ENCODE measurements around the gene GORASP1.

Gene GORASP1

DNA sequence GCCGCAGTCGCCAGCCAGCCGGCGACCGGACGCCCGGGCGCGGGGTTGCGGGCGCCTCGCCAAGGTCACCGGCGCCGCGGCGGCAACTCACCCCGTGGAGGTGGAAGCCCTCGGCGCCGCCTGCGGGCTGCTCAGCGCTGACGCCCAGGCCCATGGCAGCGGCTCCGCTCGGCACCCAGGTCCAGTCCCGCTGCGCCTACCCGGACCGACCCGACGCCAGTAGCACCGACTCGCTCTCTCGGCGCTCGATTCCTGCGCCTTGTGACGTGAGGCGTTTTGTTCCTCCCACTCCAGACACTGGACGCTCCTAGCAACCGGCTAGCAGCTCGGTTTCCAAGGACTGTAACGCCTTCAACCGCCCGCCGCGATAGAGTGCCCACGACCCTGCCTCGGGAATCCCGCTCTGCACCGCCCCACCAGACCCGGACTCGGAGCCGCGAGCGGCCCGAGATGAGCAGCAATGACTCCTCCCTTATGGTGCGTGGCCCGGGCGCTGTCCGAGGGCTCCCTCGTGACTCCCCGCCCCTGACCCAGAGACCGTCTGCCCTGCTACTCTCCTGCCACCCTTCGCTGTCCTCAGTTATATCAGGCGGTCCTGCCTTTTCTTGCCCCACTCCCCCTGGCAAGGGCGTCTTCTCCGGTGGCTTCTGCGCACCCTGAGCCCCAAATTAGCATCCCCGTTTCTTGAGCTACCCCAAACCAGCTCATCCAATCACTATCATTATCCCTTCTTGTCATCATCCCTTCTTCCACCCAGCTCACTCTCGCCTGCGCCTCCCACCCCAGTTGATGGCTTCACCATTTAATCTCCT is at the start of gene GORASP1, which contains the start of gene TTC21A:
Gene GORASP1 (minus strand): TSS at position 240 of the 812 bp plus-strand sequence. CDS start 86 bp downstream, at position 154.
Gene TTC21A (plus strand): TSS at position 293 of the 812 bp plus-strand sequence. CDS start 158 bp downstream, at position 451.
- DNase-seq = peak; percentile 61 to 64

DNA sequence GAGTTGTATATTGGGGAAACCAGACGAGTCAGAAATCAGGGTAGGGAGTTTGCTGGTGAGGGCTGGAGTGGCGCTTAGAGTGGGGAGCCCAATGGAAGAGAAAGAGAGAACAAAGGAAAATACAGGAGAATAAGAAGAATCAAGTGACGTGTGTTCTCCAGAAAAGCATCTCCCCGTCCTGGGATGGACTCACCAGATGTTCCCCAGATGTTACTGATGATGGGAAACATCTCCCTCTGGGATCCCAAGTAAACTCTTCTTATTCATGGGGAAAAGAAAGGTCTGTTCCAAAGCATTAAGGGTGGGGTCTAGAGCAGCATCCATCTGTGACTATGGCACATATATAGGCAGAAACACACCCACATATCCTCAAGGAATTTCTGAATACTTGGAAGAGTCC is 49.0 kb upstream of the GORASP1 start:
- DNase-seq = no peak

DNA sequence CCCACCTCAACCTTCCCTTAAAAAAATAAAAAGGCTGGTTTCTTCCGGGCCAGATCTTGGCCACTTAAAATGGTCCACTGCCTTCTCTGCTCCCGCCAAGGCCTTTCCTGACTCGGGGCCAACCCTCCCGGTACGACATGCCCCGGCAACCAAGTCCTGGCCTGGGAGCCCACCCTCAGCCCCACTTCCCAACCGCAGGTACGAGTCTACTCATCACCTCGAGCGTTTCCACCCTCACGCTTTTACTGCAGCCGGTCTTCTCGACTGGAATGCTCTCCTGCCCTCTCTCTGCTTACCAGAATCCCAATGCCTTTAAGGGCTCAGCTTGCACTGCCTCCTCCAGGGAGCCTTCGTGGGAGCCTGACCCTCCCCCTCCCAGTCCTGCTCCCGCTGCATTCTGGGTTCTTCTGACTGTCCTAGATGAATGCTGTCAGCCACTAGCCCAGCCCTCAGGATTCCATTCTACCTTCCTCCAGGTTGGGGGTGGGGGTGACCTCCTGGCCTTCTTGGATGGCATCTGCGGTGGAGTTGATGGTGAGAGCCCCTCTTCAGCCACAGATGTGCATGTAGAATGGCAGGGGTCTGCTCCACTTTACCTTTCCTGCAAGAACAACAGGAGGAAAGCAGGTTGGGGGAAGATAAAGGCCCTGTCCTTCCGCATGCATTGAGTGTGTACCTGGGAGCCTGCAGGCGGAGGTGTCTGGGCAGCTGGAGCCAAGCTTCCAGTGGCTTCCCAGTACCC is 47.0 kb upstream of the GORASP1 start:
- DNase-seq = no peak

DNA sequence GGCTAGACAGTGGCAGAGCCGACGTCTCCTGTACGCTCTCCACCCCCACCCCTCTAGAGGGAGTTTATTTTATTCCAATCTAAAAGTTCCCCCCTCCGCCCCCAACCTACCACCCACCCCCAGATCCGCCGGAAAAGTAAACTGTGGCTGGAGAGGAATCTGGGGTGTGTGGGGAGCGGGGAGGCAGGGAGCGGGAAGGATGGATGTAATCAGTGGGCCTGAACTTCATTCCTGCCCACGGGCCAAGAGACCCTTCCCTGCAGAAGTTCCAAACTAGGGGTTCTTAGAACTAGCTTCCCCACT is 46.5 kb upstream of the GORASP1 start:
- DNase-seq = no peak

DNA sequence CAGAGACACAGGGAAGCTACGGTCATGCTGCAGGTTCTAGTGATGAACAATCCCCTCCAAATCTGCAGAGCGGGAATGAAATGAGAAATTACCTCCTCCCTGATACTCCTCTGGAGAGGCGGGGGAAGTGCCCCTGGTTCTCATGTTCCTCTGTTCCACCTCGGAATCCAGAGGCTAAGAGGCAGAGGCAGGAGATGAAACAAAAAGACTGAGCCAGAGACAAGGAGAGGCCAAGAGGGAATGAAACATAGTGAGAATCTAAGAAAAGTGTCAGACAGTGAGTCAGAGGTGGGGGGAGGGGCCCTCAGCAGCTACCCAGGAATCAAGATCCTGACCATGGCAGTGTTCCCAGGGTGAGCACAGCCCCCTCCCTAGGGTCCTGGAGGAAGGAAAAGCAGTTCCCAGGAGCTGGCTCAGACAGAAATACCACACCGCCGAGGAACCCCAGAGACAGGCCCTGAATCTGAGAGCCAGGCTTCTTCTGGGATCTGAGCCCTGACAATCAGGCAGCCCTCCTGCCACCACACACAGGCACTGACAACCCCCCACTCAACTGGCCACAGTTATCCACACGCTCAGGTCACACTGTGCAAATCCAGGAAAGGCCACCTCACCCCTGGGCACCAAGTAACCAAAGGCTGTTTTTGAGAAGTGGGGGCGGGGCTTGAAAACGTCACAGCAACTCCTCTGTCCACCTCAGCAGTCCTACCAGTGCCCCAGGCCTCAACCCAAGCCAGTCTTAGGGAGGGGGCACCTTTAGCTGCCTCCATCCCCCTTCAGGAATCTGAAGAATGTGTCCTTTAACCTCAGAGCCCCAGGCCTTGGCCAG is 43.6 kb upstream of the GORASP1 start:
- DNase-seq = peak; percentile 60 to 72

DNA sequence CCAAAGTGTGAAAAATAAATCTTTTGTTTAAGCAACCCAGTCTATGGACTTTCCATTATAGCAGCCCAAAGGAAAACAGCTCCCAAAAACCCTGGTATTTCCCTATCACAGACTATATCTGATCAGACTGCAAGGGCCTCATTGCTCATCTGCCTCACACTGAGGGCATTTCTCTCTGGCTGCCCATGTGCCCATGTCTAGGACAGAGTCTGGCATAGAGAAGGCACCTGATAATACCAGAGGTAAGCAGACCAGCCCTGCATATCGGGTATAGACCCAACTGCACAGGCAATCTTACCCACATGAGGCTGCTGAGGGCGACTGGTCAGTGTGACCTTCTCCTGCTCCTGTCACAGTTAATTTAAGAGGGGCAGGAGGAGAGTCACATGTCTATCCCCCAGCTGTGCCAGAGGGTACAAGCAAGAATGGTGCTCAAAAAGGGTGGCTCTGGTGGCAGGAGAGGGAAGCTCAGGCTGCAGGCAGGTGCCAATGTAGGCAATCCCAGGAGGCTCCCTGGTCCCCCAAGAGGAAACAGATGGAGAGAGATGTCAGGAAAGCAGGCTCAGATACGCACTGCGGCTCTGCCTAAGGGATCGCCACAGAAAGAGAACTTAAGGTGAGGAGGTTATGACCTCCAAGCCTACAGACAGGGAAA is 42.8 kb upstream of the GORASP1 start:
- no peak for DNase-seq

DNA sequence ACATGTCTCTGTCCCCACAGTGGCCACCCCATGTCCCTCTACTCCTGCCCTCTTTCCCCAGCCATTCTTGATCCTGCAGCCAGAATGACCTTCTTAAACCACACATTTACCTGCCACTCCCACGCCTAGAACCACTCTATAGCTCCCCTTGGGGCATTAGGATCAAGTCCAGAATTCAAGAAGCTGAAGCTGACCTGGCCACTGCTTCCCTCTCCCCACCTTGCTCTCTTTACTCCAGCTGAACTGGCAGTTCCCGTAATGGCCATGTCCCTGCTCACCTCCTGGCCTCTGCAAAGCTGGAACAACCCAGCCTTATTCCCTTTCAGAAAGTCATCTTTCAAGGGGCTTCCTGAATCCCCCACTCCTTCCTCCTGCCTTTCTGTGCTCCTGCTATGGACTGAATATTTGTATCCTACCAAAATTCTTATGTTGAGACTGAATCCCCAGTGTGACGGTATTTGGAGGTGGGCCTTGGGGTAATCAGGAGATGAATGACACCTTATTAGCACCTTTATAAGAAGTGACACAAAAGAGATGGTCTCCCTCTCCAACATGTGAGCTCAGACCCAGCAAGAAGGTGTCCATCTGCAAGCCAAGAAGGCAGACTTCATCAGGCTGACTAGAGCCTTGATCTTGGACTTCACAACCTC is 42.2 kb upstream of the GORASP1 start:
- DNase-seq = no peak

DNA sequence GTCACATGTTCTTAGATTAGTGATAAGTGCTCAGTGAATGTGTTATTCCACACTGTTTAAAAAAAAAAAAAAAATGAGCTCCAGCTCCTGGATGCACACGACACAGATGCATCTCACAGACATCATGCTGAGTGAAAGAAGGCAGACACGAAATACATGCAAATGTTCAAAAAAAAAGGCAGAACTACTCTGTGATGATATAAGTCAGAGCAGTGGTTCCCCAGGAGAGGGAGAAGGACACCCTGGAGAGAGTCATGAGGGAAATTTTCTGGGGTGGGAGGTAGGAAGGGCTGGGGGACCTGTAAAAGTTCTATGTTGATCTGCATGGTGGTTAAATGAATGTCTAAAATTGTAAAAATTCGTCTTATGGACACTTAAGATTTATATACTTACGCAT is 41.6 kb upstream of the GORASP1 start:
- no peak for DNase-seq

DNA sequence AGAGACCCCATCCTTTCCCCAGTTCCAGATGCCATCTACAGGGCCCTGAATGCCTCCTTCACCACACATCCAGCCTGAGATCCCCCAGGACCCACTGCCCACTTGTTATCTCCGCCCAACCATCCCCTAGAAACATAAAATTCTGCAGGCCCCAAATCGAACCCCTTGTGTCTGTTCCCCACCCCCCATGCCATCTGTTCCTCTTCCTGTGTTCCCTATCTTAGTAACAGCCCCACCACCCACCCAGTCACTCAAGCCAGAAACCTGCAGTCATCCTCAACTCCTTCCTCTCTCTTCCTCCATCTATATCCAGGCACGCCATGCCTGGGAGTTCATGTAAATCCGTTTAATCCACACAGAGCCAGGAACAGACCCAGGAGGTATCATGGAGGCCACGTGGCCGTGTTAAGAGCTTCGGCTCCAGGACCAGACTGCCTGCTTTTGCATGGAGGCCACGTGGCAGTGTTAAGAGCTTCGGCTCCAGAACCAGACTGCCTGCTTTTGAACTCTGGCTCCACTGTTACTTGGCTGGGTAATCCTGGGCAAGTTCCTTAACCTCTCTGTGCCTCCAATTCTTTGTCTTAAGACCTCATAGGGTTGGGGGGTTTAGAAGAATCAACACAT is 41.1 kb upstream of the GORASP1 start:
- DNase-seq = no peak

DNA sequence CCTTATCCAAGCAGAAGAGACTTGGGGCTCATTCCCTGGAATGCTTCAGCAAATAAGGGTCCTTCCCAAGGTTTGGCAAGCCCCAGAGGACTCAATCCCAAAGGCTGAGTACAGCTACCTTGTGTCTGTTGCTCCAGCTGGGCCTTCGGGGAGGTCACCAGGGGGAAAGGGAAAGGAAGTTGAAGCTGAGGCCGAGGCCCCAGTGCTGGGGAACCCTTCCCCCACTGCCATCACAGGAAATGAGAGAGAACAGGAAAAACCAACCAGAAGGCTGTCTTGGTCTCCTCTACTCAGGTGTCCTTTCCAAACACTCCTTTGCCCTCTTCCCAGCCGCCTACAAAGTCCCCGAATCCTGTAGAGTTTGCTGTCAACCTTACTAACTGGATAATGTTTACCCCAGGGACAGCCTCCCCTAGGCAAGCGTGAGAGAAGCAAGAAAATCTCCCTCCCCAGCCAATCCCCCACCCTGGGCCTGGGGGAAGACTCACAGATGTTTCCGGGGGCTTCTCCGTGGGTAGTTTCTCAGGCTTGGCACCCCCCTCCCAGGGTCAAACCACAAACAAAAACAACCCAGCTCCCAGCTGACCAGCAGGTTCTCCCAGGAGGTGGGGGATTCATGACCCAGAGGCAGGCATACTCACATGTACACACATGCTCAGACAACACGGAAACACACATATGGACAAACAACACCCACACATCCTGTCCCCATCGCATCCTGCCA is 40.4 kb upstream of the GORASP1 start:
- no peak for DNase-seq

DNA sequence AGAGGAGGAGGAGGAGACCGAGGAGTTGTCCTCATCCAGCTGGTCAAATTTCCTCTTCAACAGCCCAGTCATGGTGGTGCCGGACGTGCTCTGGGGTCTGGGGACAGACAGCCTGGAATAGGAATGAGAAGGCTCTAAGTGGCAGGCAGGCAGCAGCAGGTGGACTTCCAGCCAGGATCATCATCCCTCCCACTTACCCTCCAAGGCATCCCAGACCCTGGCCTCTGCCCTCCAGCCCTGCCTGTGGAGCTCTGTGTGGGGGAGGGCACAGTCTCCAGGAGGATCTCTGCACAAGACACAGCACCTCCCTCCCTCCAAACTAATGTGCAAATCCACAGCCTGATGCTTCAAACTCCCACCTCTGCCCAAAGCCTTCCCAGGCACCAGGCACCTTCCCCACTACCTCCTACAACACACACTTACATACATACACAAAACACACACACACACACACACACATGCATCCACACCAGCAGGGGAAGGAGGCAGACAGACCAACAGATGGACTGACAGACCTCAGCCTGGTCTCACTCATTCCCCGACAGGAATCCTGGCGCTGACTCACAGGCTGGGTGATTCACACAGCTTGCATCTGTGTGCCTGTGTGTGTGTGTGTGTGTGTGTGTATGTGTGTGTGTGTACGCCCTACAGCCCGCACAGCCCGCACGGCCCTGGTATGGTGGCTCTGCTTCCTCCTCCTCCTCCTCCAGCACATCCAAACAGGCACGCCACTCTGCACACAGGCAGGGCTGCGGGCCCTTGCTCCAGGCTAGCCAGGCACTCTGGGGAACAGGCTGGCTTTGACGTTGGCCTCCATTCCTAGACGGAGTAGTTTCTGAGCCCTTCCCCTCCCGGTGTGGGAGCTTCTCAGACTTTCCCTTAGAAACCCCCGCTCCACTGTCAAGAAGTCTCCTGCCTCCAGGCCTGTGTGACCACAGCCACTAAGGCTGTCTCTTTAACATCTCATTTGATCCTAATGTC is 39.5 kb upstream of the GORASP1 start:
- peak; percentile 81 for DNase-seq

DNA sequence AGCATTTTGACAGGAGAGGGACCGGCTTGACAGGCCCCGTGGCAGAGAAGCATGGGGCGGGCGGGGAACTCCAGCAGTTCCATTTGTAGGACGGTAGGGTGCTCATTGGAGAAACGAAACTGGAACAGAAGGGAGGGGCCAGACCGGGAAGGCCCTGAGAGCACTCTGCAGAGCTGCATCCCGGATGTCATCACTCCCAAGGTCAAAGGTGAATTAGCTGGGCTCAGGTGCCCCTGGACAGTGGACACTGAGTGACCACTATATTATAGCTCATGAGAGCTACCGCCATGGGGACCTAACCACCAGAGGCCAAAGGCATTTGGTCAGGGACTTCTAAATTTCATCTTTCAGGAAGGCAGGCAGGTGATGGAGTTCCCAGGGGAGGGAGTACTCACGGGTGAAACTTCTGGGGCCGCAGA is 38.7 kb upstream of the GORASP1 start:
- DNase-seq = no peak

DNA sequence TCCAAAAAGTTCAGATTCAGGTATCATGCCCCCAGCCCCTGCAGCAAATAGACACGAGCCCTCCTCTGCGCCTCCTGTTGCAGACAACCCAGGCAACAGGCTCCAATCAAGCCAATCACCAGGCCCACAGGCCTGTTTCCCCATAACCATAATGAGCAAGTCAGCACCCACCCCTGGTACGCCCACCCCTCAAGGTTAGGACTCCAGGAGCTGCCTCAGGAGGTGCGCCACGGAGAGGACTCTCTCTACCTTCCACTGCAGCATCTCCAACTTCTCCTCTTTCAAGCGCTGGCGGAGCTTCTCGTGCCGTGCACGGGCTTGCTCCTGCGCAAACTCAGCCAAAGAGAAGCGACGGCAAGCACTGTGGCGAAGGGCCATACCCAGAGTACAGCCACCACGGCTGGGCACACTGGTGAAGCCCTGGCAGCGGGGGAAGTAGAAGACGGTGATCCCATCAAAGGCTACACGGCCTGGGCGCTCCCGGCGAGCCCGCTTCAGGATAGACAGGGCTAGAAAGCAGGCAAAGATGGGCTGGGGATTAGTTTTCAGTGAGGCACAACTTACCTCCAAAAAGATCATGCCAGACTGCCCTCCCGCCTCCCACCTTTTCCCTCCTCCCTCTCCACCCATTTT is 37.4 kb upstream of the GORASP1 start:
- DNase-seq = no peak

DNA sequence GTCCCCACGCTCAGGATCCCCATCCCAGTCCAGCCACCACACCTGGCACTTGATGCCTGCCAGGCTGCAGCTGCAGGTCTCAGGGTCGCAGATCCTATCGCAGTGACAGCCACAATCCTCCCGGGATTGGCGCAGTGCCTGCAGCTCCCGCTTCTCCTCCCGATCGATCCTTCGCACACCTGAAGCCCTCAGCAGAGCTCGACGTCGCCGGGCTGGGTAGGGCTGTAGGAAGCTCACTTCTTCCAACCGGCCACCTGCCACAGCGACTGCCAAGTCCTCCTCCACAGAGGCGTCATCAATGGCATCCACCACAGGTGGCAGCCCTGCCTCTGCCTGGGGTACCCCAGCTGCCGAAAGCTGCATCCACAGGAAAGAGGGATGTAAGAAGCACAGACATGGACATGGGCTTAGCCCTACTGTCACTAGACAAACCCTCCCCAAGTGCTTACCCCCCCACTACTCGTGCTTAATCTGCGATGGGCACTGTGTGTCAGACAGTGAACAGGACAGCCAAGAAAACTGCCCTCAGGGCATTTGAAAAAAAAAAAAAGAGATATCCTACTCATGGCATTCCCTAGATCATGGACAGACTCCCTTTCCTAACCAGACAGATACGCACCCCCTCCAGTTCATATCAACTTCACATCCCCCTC is 36.8 kb upstream of the GORASP1 start:
- DNase-seq = no peak

DNA sequence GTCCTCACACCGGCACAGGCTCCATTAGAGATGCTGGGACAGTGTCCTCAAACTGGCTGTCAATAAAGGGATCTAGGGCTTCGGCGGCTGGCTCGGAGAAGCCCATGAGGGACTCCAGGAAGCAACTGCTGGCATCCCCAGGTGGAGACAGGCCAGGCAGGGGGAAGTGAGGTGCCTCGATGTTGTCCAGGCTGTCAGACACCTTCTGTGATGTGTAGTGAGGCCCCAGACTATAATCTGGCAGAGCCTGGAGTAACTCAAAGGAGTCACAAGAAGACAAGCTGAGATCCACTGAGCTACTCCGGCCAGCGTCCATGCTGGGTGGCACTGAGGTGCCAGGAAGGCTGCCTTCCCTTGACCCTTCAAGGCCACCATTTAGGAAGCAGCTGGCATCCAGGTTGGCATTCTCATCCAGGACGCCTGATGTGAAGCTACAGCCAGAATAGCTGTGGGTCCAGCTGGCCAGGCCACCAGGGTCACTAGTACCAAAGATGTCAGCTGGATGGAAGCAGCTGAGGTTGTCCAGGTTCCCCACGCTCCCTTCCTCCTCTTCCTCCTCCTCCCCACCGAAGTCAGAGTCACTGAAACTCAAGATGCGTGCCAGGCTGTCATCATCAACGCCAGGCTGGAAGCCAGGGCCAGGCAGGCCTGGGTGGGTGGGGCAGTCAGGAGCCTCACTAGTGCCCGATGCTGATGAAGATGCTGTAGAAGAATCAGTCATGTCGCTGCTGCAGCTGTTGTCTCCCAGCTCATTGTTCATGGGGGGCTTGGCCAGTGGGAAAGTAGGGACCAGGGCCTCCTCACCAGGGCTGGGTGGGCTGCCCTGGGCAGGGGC is 35.8 kb upstream of the GORASP1 start:
- no peak for DNase-seq

DNA sequence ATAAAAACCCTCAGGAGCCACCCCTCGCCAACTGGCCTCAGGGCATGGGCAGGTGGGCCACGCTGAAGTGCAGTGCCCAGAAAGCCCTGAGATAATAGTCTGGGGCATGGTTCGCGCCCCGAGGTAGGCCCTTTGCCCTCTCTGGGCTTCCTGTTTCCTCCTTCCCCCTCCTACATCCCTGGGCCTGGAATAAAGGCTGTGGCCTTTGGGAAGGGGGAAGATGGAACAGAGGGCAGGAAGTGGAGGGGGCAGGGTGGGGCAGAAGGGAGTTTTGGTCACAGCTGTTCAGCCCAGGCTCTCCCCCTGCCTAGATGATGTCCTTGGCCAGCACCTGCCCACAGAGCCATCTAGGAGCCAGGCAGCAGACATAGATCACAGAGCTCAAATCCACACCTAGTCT is 34.6 kb upstream of the GORASP1 start:
- DNase-seq = no peak

DNA sequence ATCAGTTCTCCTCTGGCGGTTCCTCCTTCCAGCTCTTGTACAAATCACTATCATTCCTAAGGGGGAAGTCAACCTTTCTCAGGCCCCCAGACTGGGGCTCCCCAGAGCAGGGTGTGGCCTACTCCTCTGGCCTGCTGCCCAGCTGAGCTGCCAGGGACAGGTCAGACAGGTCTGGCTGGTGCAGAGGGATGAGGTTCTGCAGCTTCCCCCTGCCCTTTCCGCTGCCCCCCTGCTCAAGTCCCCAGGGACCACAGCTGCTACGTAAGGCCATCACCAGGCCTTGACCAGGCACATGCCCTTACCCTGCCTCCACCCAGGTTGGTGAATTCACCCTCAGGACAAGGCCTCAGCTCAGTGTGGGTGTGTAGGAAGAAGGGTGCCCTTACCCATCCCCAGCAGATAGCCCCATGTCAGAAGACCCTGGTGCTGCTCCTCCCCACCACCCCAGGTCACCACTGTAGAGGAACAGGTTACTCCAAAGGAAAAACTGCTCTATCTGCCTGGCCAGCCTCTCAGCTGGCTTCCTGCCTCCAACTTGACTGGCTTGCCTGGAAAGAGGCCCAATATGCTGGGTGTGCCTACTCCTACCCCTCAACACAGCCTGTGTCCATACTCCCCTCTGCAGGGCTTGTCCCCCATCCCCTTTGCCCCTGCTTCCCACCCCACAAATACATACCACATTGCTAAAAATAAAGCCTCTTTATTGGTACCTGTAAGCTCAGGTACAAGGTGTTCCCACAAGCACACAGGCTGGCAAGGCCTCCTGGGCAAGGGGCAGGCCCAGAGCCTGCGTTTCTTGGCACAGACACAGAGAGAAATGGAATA is 34.0 kb upstream of the GORASP1 start:
- no peak for DNase-seq
